ENCODE data around the gene CACNB1. TPM values are rescaled to one million over a fixed set of nuclear protein-coding genes. Genes with fewer than 3 reads are reported as not detected.
A peak's percentile ranks its signal among the peaks of the same experiment; 100 is the strongest.

The CACNB1 gene
- total RNA-seq, 1 donor from 2014 or later = 10.2 TPM

GRCh38 chr17:39231091-39231561 lies 33.7 kb upstream of the CACNB1 start:
- H3K27me3 Mint-ChIP-seq (ENCODE audit: unreplicated experiment) = peaks cover 16% of the 10 kb centered on the region
- no peaks in the 10 kb centered on the region for H3K36me3 Mint-ChIP-seq (ENCODE audit: low read depth, unreplicated experiment)
- H3K4me3 Mint-ChIP-seq (ENCODE audit: unreplicated experiment) = no peak overlapping the region
- no peaks in the 10 kb centered on the region for H3K9me3 Mint-ChIP-seq (ENCODE audit: unreplicated experiment)
- no peak for DNase-seq (ENCODE audit: low spot score)
- H3K4me1 Mint-ChIP-seq (ENCODE audit: unreplicated experiment) = peaks cover 22% of the 10 kb centered on the region
- no peak overlapping the region for H3K27ac Mint-ChIP-seq (ENCODE audit: unreplicated experiment)
- no peak for TF ChIP-seq CTCF (IDR thresholded peaks at IDR 0.05; ENCODE audit: unreplicated experiment)

GRCh38 chr17:39230361-39230760 lies 32.9 kb upstream of the CACNB1 start:
- Mint-ChIP-seq H3K9me3 (ENCODE audit: unreplicated experiment) (no peaks in the 10 kb centered on the region), H3K27ac (ENCODE audit: unreplicated experiment) (no peak overlapping the region), H3K4me3 (ENCODE audit: unreplicated experiment) (no peak overlapping the region), H3K27me3 (ENCODE audit: unreplicated experiment) (peaks cover 15% of the 10 kb centered on the region), H3K36me3 (ENCODE audit: low read depth, unreplicated experiment) (no peaks in the 10 kb centered on the region), H3K4me1 (ENCODE audit: unreplicated experiment) (peaks cover 25% of the 10 kb centered on the region)
- TF ChIP-seq CTCF (IDR thresholded peaks at IDR 0.05; ENCODE audit: unreplicated experiment) = no peak
- DNase-seq (ENCODE audit: low spot score) = no peak

GRCh38 chr17:39229274-39229913 lies 31.9 kb upstream of the CACNB1 start:
- Mint-ChIP-seq H3K27ac (ENCODE audit: unreplicated experiment) (peak overlapping the region; percentile 15), H3K4me1 (ENCODE audit: unreplicated experiment) (peaks cover 25% of the 10 kb centered on the region), H3K36me3 (ENCODE audit: low read depth, unreplicated experiment) (no peaks in the 10 kb centered on the region), H3K27me3 (ENCODE audit: unreplicated experiment) (peaks cover 16% of the 10 kb centered on the region), H3K4me3 (ENCODE audit: unreplicated experiment) (no peak overlapping the region), H3K9me3 (ENCODE audit: unreplicated experiment) (no peaks in the 10 kb centered on the region)
- DNase-seq (ENCODE audit: low spot score) = no peak
- TF ChIP-seq CTCF (IDR thresholded peaks at IDR 0.05; ENCODE audit: unreplicated experiment) = no peak

- no peak for DNase-seq (ENCODE audit: low spot score)
- no peak for TF ChIP-seq CTCF (IDR thresholded peaks at IDR 0.05; ENCODE audit: unreplicated experiment)
- H3K27me3 Mint-ChIP-seq (ENCODE audit: unreplicated experiment) = peaks cover 21% of the 10 kb centered on the region
- no peak overlapping the region for H3K4me3 Mint-ChIP-seq (ENCODE audit: unreplicated experiment)
- no peaks in the 10 kb centered on the region for H3K36me3 Mint-ChIP-seq (ENCODE audit: low read depth, unreplicated experiment)
- H3K27ac Mint-ChIP-seq (ENCODE audit: unreplicated experiment) = no peak overlapping the region
- no peaks in the 10 kb centered on the region for H3K9me3 Mint-ChIP-seq (ENCODE audit: unreplicated experiment)
- H3K4me1 Mint-ChIP-seq (ENCODE audit: unreplicated experiment) = peaks cover 31% of the 10 kb centered on the region
These were observed 30.0 kb upstream of the CACNB1 start for GRCh38 chr17:39227364-39227919.

- H3K4me1 Mint-ChIP-seq (ENCODE audit: unreplicated experiment) = peaks cover 18% of the 10 kb centered on the region
- peak; percentile 72 for DNase-seq (ENCODE audit: low spot score)
- peak overlapping the region; percentile 85 for H3K4me3 Mint-ChIP-seq (ENCODE audit: unreplicated experiment)
- TF ChIP-seq CTCF (IDR thresholded peaks at IDR 0.05; ENCODE audit: unreplicated experiment) = no peak
- peak overlapping the region; percentile 52 for H3K27ac Mint-ChIP-seq (ENCODE audit: unreplicated experiment)
- no peaks in the 10 kb centered on the region for H3K9me3 Mint-ChIP-seq (ENCODE audit: unreplicated experiment)
- no peaks in the 10 kb centered on the region for H3K36me3 Mint-ChIP-seq (ENCODE audit: low read depth, unreplicated experiment)
- H3K27me3 Mint-ChIP-seq (ENCODE audit: unreplicated experiment) = peaks cover 20% of the 10 kb centered on the region
These were observed 28.7 kb upstream of the CACNB1 start for GRCh38 chr17:39225959-39226683.

Measured in endothelial cell (in vitro differentiated cells).